Limb (tissue), 2 donors: ENCODE measurements around the gene SYNC.
"Not testable (repeated sequence)": the region's sequence is repeated elsewhere in the genome, so short reads cannot be mapped to it uniquely, and the experiment has no call there.

ENCODE experiments used
- DNase-seq, 2 donors: peaks; one replicate each; pipeline ENCODE4 v3.0.0-alpha.2; 2016; ENCODE audit errors: extremely low spot score in 2 of 2

SYNC gene

GRCh38 chr1:32693455-32694174, 9.0 kb downstream of the SYNC start:
- no peak for DNase-seq

GRCh38 chr1:32686387-32686786, 16.2 kb downstream of the SYNC start:
- no peak for DNase-seq

- DNase-seq, result no peak
These were observed 17.1 kb downstream of the SYNC start for GRCh38 chr1:32685498-32685897.

- DNase-seq, result no peak
These were observed 18.3 kb downstream of the SYNC start for GRCh38 chr1:32684167-32684811.

GRCh38 chr1:32683397-32683796, 19.2 kb downstream of the SYNC start:
- no peak for DNase-seq

GRCh38 chr1:32681999-32682398, 20.6 kb downstream of the SYNC start:
- DNase-seq, result no peak

GRCh38 chr1:32681509-32681908, 21.1 kb downstream of the SYNC start:
- DNase-seq, result no peak

- DNase-seq, result no peak
These were observed 21.9 kb downstream of the SYNC start for GRCh38 chr1:32680642-32681041.

- DNase-seq, result not testable (repeated sequence)
These were observed 22.6 kb downstream of the SYNC start for GRCh38 chr1:32679993-32680392.

- DNase-seq, result no peak
These were observed 25.6 kb downstream of the SYNC start for GRCh38 chr1:32676945-32677344.

GRCh38 chr1:32668716-32669115, 33.9 kb downstream of the SYNC start:
- not testable (repeated sequence) for DNase-seq

GRCh38 chr1:32666901-32667566, 35.5 kb downstream of the SYNC start:
- no peak for DNase-seq

GRCh38 chr1:32665915-32666314, 36.7 kb downstream of the SYNC start:
- DNase-seq, result no peak

- DNase-seq, result no peak
These were observed 43.0 kb downstream of the SYNC start for GRCh38 chr1:32659581-32659980.

- DNase-seq, result no peak
These were observed 50.2 kb downstream of the SYNC start for GRCh38 chr1:32652244-32652962.

GRCh38 chr1:32651461-32652073, 51.0 kb downstream of the SYNC start:
- no peak for DNase-seq

GRCh38 chr1:32650752-32651460, 51.7 kb downstream of the SYNC start, which contains the start of gene RBBP4:
RBBP4 (plus strand) TSS chr1:32651208; CDS start chr1:32651307, 99 bp downstream.
- peak; percentile 97 to 100 for DNase-seq

GRCh38 chr1:32650248-32650751, 52.3 kb downstream of the SYNC start, which contains the start of gene ZBTB8OS:
ZBTB8OS (minus strand) TSS chr1:32650550; CDS start chr1:32650529, 21 bp downstream.
- DNase-seq, result peak; percentile 90 to 97

GRCh38 chr1:32647308-32648134, 55.0 kb downstream of the SYNC start:
- no peak for DNase-seq

GRCh38 chr1:32644426-32644825, 58.1 kb downstream of the SYNC start:
- DNase-seq, result no peak
